Liver (tissue), 3 donors: ENCODE results near the gene LAMC3.

Experiments
- JUND ChIP-seq, 2 donors: IDR thresholded peaks; 2 replicates each; pipeline ENCODE4 v1.6.1; 2016; ENCODE audit warnings: antibody characterized with exemption in 2 of 2
- SP1 ChIP-seq: IDR thresholded peaks from 2 replicates; pipeline ENCODE4 v1.6.1; 2018; ENCODE audit warnings: antibody characterized with exemption, mild to moderate bottlenecking
- TAF1 ChIP-seq: conservative IDR thresholded peaks from 2 replicates; pipeline ENCODE4 v1.6.1; 2016; ENCODE audit warnings: antibody characterized with exemption, mild to moderate bottlenecking
- TF ChIP-seq, protein P1 (sequence below): fragments of 150-350 bp; IDR thresholded peaks from 2 replicates; pipeline ENCODE4 v1.5.1; 2017; ENCODE audit warnings: improper control_type of control experiment, low read depth, low read length; ENCODE audit not compliant: missing input control
- TF ChIP-seq, protein P2 (sequence below): IDR thresholded peaks from 2 replicates; pipeline ENCODE4 v1.6.1; 2016; ENCODE audit warnings: antibody characterized with exemption
- donor health status: healthy.
- donor health status: healthy.

DNA sequence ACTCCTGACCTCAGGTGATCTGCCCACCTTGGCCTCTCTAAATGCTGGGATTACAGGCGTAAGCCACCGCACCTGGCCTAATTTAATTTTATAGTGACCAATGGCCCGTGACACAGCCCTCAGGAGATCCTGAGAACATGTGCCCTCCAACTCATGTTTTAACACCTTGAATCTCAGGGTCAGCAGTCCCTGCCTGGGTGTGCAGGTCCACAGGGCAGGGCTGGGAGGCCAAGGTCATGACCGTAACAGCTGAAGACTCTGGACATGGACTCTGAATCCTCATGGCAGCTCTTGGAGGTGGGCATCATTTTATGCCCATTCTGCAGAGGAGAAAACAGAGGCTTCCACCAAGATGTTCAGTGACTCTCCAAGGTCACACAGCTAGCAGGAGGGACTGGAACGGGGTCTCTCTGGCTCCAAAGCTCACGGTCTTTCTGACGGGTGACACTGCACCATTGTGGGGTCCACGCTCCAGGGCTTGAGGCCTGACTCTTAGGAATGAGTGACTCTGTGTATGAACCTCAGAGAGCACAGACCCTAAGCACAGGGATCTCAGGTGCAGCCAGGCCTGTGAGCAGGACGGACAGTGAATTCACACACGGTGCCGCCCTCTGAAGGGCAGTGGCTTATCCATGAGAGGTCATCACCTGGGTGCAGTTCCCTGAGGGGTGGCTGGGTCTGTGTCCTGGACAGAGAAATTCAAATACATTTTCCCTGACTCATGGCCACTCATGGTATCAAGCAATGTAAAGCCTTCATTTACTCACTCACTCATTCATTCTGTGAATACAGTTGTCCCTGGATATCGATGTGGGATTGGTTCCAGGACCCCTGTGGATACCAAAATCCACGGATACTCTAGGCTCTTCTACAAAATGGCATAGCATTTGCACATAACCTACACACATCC, 32.8 kb upstream of the LAMC3 start:
- TF ChIP-seq, protein P1, sequence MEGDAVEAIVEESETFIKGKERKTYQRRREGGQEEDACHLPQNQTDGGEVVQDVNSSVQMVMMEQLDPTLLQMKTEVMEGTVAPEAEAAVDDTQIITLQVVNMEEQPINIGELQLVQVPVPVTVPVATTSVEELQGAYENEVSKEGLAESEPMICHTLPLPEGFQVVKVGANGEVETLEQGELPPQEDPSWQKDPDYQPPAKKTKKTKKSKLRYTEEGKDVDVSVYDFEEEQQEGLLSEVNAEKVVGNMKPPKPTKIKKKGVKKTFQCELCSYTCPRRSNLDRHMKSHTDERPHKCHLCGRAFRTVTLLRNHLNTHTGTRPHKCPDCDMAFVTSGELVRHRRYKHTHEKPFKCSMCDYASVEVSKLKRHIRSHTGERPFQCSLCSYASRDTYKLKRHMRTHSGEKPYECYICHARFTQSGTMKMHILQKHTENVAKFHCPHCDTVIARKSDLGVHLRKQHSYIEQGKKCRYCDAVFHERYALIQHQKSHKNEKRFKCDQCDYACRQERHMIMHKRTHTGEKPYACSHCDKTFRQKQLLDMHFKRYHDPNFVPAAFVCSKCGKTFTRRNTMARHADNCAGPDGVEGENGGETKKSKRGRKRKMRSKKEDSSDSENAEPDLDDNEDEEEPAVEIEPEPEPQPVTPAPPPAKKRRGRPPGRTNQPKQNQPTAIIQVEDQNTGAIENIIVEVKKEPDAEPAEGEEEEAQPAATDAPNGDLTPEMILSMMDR = no peak
- TF ChIP-seq, protein P2, sequence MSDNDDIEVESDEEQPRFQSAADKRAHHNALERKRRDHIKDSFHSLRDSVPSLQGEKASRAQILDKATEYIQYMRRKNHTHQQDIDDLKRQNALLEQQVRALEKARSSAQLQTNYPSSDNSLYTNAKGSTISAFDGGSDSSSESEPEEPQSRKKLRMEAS = no peak
- TF ChIP-seq TAF1 (no peak), JUND (IDR thresholded peaks at IDR 0.05) (no peak), SP1 (no peak)
